GM10266 (cell line): ENCODE measurements around the gene CDO1.

Experiments
- DNase-seq: peaks from one replicate; pipeline ENCODE4 v3.0.0; 2012; ENCODE audit errors: extremely low spot score
- TF ChIP-seq, protein P1 (sequence below): IDR thresholded peaks from 2 replicates; pipeline ENCODE4 v1.5.1; 2012; ENCODE audit warnings: mild to moderate bottlenecking, low read depth; ENCODE audit not compliant: control insufficient read depth, insufficient read depth; ENCODE audit errors: missing control alignments

Gene CDO1

DNA sequence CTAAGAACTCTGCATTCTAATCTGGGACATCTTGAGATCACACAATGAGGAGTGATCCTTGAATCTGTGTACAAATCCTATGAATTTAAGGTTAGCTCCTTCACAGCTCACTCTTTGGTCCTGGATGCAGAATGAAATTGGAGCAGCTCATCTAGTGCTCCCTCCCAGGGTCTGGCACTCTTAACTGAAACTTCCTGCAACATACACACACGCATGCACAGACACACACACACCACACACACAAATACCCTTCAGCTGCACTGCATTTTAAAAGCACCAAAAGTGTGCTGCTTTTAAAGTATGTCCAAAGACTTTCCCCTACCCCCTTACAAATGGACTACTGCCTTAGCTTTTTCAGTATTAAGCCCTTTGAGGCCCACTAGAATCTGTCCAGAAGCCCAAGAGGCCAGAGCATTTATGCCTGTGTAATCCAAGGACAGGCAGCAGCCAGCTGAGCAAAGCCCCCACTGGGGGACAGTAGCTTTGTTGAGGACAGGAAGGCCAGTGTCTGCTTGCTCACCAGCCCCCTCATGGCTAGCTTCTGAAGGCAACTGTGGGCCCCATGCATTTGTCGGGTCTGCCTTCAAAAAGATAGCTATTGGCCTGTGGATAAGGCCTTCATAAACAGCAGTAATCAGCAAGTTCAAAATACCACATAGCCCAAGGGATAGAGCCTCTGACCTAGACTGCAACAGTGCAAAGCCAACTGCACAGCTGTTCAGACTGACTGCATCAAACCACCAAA is 43.6 kb downstream of the CDO1 start:
- no peak for DNase-seq
- TF ChIP-seq, protein P1, sequence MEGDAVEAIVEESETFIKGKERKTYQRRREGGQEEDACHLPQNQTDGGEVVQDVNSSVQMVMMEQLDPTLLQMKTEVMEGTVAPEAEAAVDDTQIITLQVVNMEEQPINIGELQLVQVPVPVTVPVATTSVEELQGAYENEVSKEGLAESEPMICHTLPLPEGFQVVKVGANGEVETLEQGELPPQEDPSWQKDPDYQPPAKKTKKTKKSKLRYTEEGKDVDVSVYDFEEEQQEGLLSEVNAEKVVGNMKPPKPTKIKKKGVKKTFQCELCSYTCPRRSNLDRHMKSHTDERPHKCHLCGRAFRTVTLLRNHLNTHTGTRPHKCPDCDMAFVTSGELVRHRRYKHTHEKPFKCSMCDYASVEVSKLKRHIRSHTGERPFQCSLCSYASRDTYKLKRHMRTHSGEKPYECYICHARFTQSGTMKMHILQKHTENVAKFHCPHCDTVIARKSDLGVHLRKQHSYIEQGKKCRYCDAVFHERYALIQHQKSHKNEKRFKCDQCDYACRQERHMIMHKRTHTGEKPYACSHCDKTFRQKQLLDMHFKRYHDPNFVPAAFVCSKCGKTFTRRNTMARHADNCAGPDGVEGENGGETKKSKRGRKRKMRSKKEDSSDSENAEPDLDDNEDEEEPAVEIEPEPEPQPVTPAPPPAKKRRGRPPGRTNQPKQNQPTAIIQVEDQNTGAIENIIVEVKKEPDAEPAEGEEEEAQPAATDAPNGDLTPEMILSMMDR = no peak

DNA sequence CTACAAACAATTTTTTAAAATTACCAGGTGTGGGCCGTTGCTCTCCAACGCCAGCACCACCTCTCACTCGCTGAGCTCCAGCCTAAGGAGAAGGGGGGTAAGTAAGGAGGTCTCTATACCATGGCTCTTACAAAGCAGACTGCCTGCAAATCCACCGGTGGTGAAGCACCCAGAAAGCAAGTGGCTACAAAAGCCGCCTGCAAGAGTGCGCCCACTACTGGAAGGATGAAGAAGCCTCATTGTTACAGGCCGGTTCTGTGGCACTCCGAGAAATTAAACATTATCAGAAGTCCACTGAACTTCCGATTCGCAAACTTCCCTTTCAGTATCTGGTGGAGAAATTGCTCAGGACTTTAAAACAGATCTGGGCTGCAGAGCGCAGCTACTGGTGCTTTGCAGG is 46.0 kb downstream of the CDO1 start:
- TF ChIP-seq, protein P1 = no peak
- no peak for DNase-seq

DNA sequence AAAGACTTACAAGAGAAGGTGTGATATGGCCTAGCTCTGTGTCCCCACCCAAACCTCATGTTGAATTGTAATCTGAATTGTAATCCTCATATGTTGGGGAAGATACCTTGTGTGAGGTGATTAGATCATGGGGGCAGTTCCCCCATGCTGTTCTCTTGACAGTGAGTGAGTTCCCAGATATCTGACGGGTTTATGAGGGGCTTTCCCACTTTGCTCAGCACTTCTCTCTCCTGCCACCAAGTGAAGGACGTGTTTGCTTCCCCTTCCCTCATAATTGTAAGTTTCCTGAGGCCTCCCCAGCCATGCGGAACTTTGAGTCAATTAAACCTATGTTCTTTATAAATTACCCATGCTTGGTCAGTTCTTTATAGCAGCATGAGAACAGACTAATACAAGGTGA is 49.0 kb downstream of the CDO1 start:
- TF ChIP-seq, protein P1 = no peak
- DNase-seq = no peak

DNA sequence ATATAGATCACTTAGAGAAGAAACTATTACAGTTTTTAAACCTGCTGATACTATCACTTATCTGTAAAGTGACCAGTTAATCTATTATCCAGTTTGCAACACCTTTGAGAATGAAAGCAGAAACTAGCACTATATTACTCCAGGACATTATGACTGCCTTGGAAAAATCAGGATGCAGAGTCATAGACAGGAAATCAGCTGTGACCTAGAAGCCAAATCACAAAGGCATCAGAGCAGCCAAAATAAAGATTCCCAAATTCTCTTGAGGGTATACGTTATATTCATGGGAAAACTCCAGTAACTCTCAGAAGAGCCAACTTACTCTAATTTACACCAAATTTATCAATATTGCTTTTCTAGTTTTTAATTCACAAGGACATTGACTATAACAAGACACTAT is 49.9 kb downstream of the CDO1 start:
- TF ChIP-seq, protein P1 = no peak
- no peak for DNase-seq

DNA sequence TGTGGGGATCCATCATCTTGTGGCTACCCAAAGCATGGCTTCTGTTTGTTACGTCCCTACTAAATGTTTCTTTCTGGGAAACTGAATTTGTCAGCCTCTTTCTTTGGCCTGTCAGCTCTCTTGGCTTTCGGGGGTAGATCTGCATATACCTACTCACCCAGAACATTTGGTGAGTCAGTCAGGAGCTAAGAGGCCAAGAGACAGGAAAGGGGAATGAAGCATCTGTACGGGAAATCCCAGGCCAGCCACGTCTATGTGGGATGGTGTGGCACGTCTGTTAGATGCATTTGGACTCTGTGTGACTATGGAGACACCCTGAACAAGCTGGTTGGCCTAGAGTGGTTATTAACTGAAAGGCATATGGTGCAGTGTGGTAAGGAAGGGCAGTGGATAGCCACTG is 58.1 kb downstream of the CDO1 start:
- DNase-seq = no peak
- TF ChIP-seq, protein P1 = no peak

DNA sequence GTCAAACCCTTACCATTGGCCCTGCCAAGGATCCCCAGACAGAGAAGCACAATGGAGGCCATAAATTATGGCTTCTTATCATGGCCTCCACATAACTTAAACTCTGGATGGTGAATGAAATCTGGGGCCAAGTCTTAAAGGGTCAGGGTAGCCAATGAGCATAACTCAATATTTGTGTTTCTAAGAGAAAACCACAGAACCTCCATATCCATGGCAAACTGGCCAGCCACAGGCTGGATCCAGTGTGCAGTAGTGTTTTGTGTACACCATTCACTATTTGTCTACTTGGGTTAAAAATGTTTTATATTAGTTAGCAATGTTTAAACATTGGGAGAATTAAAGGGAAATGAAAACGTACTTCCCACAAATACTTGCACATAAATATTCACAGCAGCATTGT is 60.8 kb downstream of the CDO1 start:
- DNase-seq = no peak
- TF ChIP-seq, protein P1 = no peak
